Small intestine (tissue), 16 donors: ENCODE data around the gene ARHGAP24. TPM values are rescaled to one million over a fixed set of nuclear protein-coding genes. Genes with fewer than 3 reads are reported as not detected.

Experiments used
- DNase-seq, 2 donors: peaks; one replicate each; pipeline versions ENCODE4 v3.0.0 to v3.0.0-alpha.2; 2013
- FAIRE-seq: peaks from 2 replicates; lab custom pipeline; 2012; peaks lifted over from hg19 to GRCh38; lab: Jason Lieb, UNC
- H3K27ac ChIP-seq, 3 donors: one replicate each; pipeline ENCODE4 v1.5.1; 2013; ENCODE audit warnings: low read length in 2 of 3, mild to moderate bottlenecking in 2 of 3, control low read depth in 1 of 3, inconsistent platforms in 1 of 3, low read depth in 1 of 3, moderate library complexity in 1 of 3
- H3K27me3 ChIP-seq, 3 donors: one replicate each; pipeline ENCODE4 v1.6.1; 2013; ENCODE audit warnings: low read length in 3 of 3, inconsistent platforms in 1 of 3; ENCODE audit not compliant: control insufficient read depth in 3 of 3, insufficient read depth in 3 of 3
- H3K36me3 ChIP-seq, 3 donors: one replicate each; pipeline ENCODE4 v1.6.1; 2013; ENCODE audit warnings: low read length in 3 of 3, inconsistent platforms in 1 of 3, low read depth in 1 of 3, mild to moderate bottlenecking in 1 of 3, moderate library complexity in 1 of 3; ENCODE audit not compliant: control insufficient read depth in 3 of 3, insufficient read depth in 2 of 3
- H3K4me1 ChIP-seq, 3 donors: one replicate each; pipeline ENCODE4 v1.6.1; 2013; ENCODE audit warnings: low read length in 2 of 3, inconsistent platforms in 1 of 3, low read depth in 1 of 3, mild to moderate bottlenecking in 1 of 3, moderate library complexity in 1 of 3; ENCODE audit not compliant: control insufficient read depth in 3 of 3, insufficient read depth in 2 of 3
- H3K4me3 ChIP-seq, 3 donors: one replicate each; pipeline ENCODE4 v1.5.1; 2013; ENCODE audit warnings: low read length in 3 of 3, control low read depth in 1 of 3, inconsistent platforms in 1 of 3, low read depth in 1 of 3, mild to moderate bottlenecking in 1 of 3, moderate library complexity in 1 of 3
- H3K9me3 ChIP-seq, 2 donors: one replicate each; pipeline ENCODE4 v1.6.1; 2013; ENCODE audit warnings: low read depth in 1 of 2, low read length in 1 of 2; ENCODE audit not compliant: control insufficient read depth in 2 of 2, insufficient read depth in 1 of 2
- WGBS, 3 donors: extraction: QIAGEN DNeasy Blood & Tissue Kit; methylation state at CpG; one replicate each; pipeline ENCODE4 v1.1.7; 2013; 5-methylcytosine and 5-hydroxymethylcytosine counted together
- long read RNA-seq, 10 donors: transcript quantifications; one replicate each; lab custom pipeline, GENCODE V29; 2026
- polyA plus RNA-seq, 4 donors: library from polyadenylated mRNA; stranded (reverse) in 3 of 4; unstranded in 1 of 4; fragments of 200-250 nt in 3 of 4; fragments of 120-200 nt in 1 of 4; gene quantifications; one replicate each; pipeline versions ENCODE4 v1.2.1 to v1.2.3, GENCODE V29; 2013
- donor health status: healthy with polysubstance abuse.
- donor health status: control.
- donor health status: control.
- donor health status: Bipolar disorder and iron deficiency.
- donor health status: healthy.

Gene ARHGAP24
- polyA plus RNA-seq, result 1 to 10 TPM; 1.1 to 4.0 (median 3.8) TPM
- long read RNA-seq, donor 1, partial matches to known transcripts, result 0 of 1 reads
- long read RNA-seq, donor 1, other reads (novel, unspliced or antisense), result 0 of 1 reads
- long read RNA-seq, donor 2, result 0 reads
- long read RNA-seq, donor 3, result 0 reads
- long read RNA-seq, donor 4, result 0 reads
- long read RNA-seq, donor 5, result 0 reads
- long read RNA-seq, donor 6, partial matches to known transcripts, result 0 of 1 reads
- long read RNA-seq, donor 6, other reads (novel, unspliced or antisense), result 0 of 1 reads
- long read RNA-seq, donor 7, partial matches to known transcripts, result 10 of 13 reads
- long read RNA-seq, donor 7, other reads (novel, unspliced or antisense), result 0 of 13 reads
- long read RNA-seq, donor 8, result 0 reads
- long read RNA-seq, donor 9, result 0 reads
- long read RNA-seq, donor 10, partial matches to known transcripts, result 0 of 1 reads
- long read RNA-seq, donor 10, other reads (novel, unspliced or antisense), result 0 of 1 reads

- Histone ChIP-seq H3K9me3 (no peaks in the 10 kb centered on the region), H3K27ac (peak within 1 kb of the TSS in 2 of 3 donors; percentile 29 to 61), H3K36me3 (no peaks in the 10 kb centered on the region), H3K4me3 (peak within 1 kb of the TSS; percentile 27 to 62 (median 47)), H3K4me1 (no peaks in the 10 kb centered on the region), H3K27me3 (peaks cover 0 to 10% (median 0%) of the 10 kb centered on the region in 3 donors)
- FAIRE-seq, result no peak
- 1 to 2% (median 1%) methylated on average over 38 to 41 of the region's 41 CpGs for WGBS, 3 donors
- peak; percentile 65 to 76 for DNase-seq
Measured at GRCh38 chr4:85474818-85475630, at the start of gene ARHGAP24. Gene ARHGAP24 (plus strand): TSS chr4:85475150.

GRCh38 chr4:85426366-85426765 is 48.6 kb upstream of the ARHGAP24 start:
- H3K36me3 ChIP-seq, result no peaks in the 10 kb centered on the region
- H3K4me1 ChIP-seq, result no peaks in the 10 kb centered on the region
- H3K27ac ChIP-seq, result no peak overlapping the region
- H3K4me3 ChIP-seq, result no peak overlapping the region
- H3K27me3 ChIP-seq, result no peaks in the 10 kb centered on the region
- 78 to 82% (median 79%) methylated on average over 3 of the region's 3 CpGs for WGBS, 3 donors
- DNase-seq (no peak), FAIRE-seq (no peak)
- H3K9me3 ChIP-seq, result no peaks in the 10 kb centered on the region

- no peaks in the 10 kb centered on the region for H3K4me1 ChIP-seq
- 81 to 89% (median 82%) methylated on average over 1 of the region's 1 CpG for WGBS, 3 donors
- no peaks in the 10 kb centered on the region for H3K9me3 ChIP-seq
- H3K27me3 ChIP-seq, result no peaks in the 10 kb centered on the region
- FAIRE-seq (no peak), DNase-seq (no peak)
- no peak overlapping the region for H3K27ac ChIP-seq
- H3K36me3 ChIP-seq, result no peaks in the 10 kb centered on the region
- H3K4me3 ChIP-seq, result no peak overlapping the region
Measured at GRCh38 chr4:85427123-85427522, 47.8 kb upstream of the ARHGAP24 start.

GRCh38 chr4:85430226-85430625 is 44.7 kb upstream of the ARHGAP24 start:
- Histone ChIP-seq H3K9me3 (no peaks in the 10 kb centered on the region), H3K27me3 (no peaks in the 10 kb centered on the region), H3K27ac (no peak overlapping the region), H3K4me3 (no peak overlapping the region), H3K36me3 (no peaks in the 10 kb centered on the region), H3K4me1 (no peaks in the 10 kb centered on the region)
- FAIRE-seq (no peak), DNase-seq (no peak)
- WGBS, 3 donors, result 89 to 94% (median 93%) methylated on average over 3 of the region's 3 CpGs

- Histone ChIP-seq H3K9me3 (no peaks in the 10 kb centered on the region), H3K4me1 (no peaks in the 10 kb centered on the region), H3K4me3 (no peak overlapping the region), H3K36me3 (no peaks in the 10 kb centered on the region), H3K27me3 (no peaks in the 10 kb centered on the region), H3K27ac (no peak overlapping the region)
- DNase-seq (no peak), FAIRE-seq (no peak)
- 59 to 71% (median 59%) methylated on average over 5 of the region's 5 CpGs for WGBS, 3 donors
Measured at GRCh38 chr4:85430697-85431096, 44.3 kb upstream of the ARHGAP24 start.

- Histone ChIP-seq H3K27me3 (no peaks in the 10 kb centered on the region), H3K9me3 (no peaks in the 10 kb centered on the region), H3K36me3 (no peaks in the 10 kb centered on the region), H3K4me3 (no peak overlapping the region), H3K4me1 (no peaks in the 10 kb centered on the region), H3K27ac (no peak overlapping the region)
- WGBS, 3 donors, result 78 to 89% (median 85%) methylated on average over 3 of the region's 3 CpGs
- DNase-seq (no peak), FAIRE-seq (no peak)
Measured at GRCh38 chr4:85431156-85431555, 43.8 kb upstream of the ARHGAP24 start.

GRCh38 chr4:85431881-85432485 is 43.0 kb upstream of the ARHGAP24 start:
- Histone ChIP-seq H3K9me3 (no peaks in the 10 kb centered on the region), H3K4me3 (no peak overlapping the region), H3K36me3 (no peaks in the 10 kb centered on the region), H3K4me1 (no peaks in the 10 kb centered on the region), H3K27ac (no peak overlapping the region), H3K27me3 (no peaks in the 10 kb centered on the region)
- WGBS, 3 donors, result 88 to 92% (median 91%) methylated on average over 1 of the region's 1 CpG
- DNase-seq (no peak), FAIRE-seq (no peak)

- no peak overlapping the region for H3K4me3 ChIP-seq
- FAIRE-seq (no peak), DNase-seq (no peak)
- WGBS, 3 donors, result 44 to 70% (median 61%) methylated on average over 1 of the region's 1 CpG
- H3K27ac ChIP-seq, result no peak overlapping the region
- H3K9me3 ChIP-seq, result no peaks in the 10 kb centered on the region
- no peaks in the 10 kb centered on the region for H3K4me1 ChIP-seq
- H3K27me3 ChIP-seq, result no peaks in the 10 kb centered on the region
- no peaks in the 10 kb centered on the region for H3K36me3 ChIP-seq
Measured at GRCh38 chr4:85445050-85445639, 29.8 kb upstream of the ARHGAP24 start.
